Muscle layer of duodenum (tissue), 2 donors: ENCODE data around the gene ANTXR2.
A peak's percentile ranks its signal among the peaks of the same experiment; 100 is the strongest.

Source experiments
- H3K27ac ChIP-seq: one replicate; pipeline ENCODE4 v1.7.0; 2013; ENCODE audit warnings: mild to moderate bottlenecking, low read length
- H3K27me3 ChIP-seq: one replicate; pipeline ENCODE4 v1.7.0; 2013; ENCODE audit warnings: low read depth, mild to moderate bottlenecking, control low read depth, low read length
- H3K36me3 ChIP-seq, 2 donors: one replicate each; pipeline ENCODE4 v1.7.0; 2013; ENCODE audit warnings: low read length in 2 of 2, control low read depth in 1 of 2, mild to moderate bottlenecking in 1 of 2; ENCODE audit not compliant: insufficient read depth in 2 of 2, control insufficient read depth in 1 of 2
- H3K4me1 ChIP-seq, 2 donors: one replicate each; pipeline ENCODE4 v1.7.0; 2013; ENCODE audit warnings: low read length in 2 of 2, mild to moderate bottlenecking in 2 of 2, control low read depth in 1 of 2, moderate library complexity in 1 of 2; ENCODE audit not compliant: insufficient read depth in 2 of 2, control insufficient read depth in 1 of 2
- H3K4me3 ChIP-seq, 2 donors: one replicate each; pipeline ENCODE4 v1.7.0; 2013; ENCODE audit warnings: low read length in 2 of 2, low read depth in 1 of 2, mild to moderate bottlenecking in 1 of 2
- H3K9me3 ChIP-seq, 2 donors: one replicate each; pipeline ENCODE4 v1.7.0; 2013; ENCODE audit warnings: low read length in 2 of 2, control low read depth in 1 of 2, mild to moderate bottlenecking in 1 of 2; ENCODE audit not compliant: control insufficient read depth in 1 of 2
- donor health status: healthy.

ANTXR2 gene

GRCh38 chr4:79979785-79980437, 93.1 kb downstream of the ANTXR2 start:
- H3K36me3 ChIP-seq: peaks cover 27 to 31% of the 10 kb centered on the region in 2 donors
- H3K27me3 ChIP-seq: no peaks in the 10 kb centered on the region
- peaks cover 0 to 5% of the 10 kb centered on the region in 2 donors for H3K4me1 ChIP-seq
- H3K4me3 ChIP-seq: no peak overlapping the region
- no peaks in the 10 kb centered on the region for H3K9me3 ChIP-seq
- no peak overlapping the region for H3K27ac ChIP-seq

GRCh38 chr4:79977131-79977840, 95.7 kb downstream of the ANTXR2 start:
- H3K27me3 ChIP-seq: no peaks in the 10 kb centered on the region
- no peak overlapping the region for H3K4me3 ChIP-seq
- peaks cover 18 to 40% of the 10 kb centered on the region in 2 donors for H3K36me3 ChIP-seq
- H3K9me3 ChIP-seq: no peaks in the 10 kb centered on the region
- no peaks in the 10 kb centered on the region for H3K4me1 ChIP-seq
- H3K27ac ChIP-seq: no peak overlapping the region

GRCh38 chr4:79964400-79965211, 108.4 kb downstream of the ANTXR2 start:
- H3K36me3 ChIP-seq: peaks cover 6 to 13% of the 10 kb centered on the region in 2 donors
- no peaks in the 10 kb centered on the region for H3K27me3 ChIP-seq
- H3K4me1 ChIP-seq: peaks cover 0 to 4% of the 10 kb centered on the region in 2 donors
- H3K27ac ChIP-seq: no peak overlapping the region
- H3K9me3 ChIP-seq: no peaks in the 10 kb centered on the region
- H3K4me3 ChIP-seq: peak overlapping the region; percentile 14 to 35

GRCh38 chr4:79964020-79964399, 109.0 kb downstream of the ANTXR2 start:
- H3K4me1 ChIP-seq: peaks cover 0 to 4% of the 10 kb centered on the region in 2 donors
- H3K27ac ChIP-seq: no peak overlapping the region
- H3K9me3 ChIP-seq: no peaks in the 10 kb centered on the region
- H3K36me3 ChIP-seq: peaks cover 6 to 13% of the 10 kb centered on the region in 2 donors
- peak overlapping the region in 1 of 2 donors; percentile 35 for H3K4me3 ChIP-seq
- H3K27me3 ChIP-seq: no peaks in the 10 kb centered on the region

GRCh38 chr4:79959652-79960051, 113.4 kb downstream of the ANTXR2 start:
- H3K4me3 ChIP-seq: no peak overlapping the region
- peaks cover 6 to 7% of the 10 kb centered on the region in 2 donors for H3K36me3 ChIP-seq
- H3K27ac ChIP-seq: no peak overlapping the region
- peaks cover 0 to 4% of the 10 kb centered on the region in 2 donors for H3K4me1 ChIP-seq
- H3K9me3 ChIP-seq: no peaks in the 10 kb centered on the region
- H3K27me3 ChIP-seq: no peaks in the 10 kb centered on the region

- Histone ChIP-seq H3K4me1 (peaks cover 0 to 4% of the 10 kb centered on the region in 2 donors), H3K9me3 (no peaks in the 10 kb centered on the region), H3K36me3 (no peaks in the 10 kb centered on the region), H3K27me3 (no peaks in the 10 kb centered on the region), H3K4me3 (no peak overlapping the region), H3K27ac (no peak overlapping the region)
Measured at GRCh38 chr4:79958466-79959264, 114.4 kb downstream of the ANTXR2 start.

- Histone ChIP-seq H3K27me3 (no peaks in the 10 kb centered on the region), H3K36me3 (no peaks in the 10 kb centered on the region), H3K4me3 (no peak overlapping the region), H3K27ac (no peak overlapping the region), H3K4me1 (peaks cover 0 to 9% of the 10 kb centered on the region in 2 donors), H3K9me3 (no peaks in the 10 kb centered on the region)
Measured at GRCh38 chr4:79949178-79949577, 123.9 kb downstream of the ANTXR2 start.

- Histone ChIP-seq H3K9me3 (no peaks in the 10 kb centered on the region), H3K27me3 (no peaks in the 10 kb centered on the region), H3K4me1 (peaks cover 0 to 9% of the 10 kb centered on the region in 2 donors), H3K36me3 (no peaks in the 10 kb centered on the region), H3K4me3 (no peak overlapping the region), H3K27ac (no peak overlapping the region)
Measured at GRCh38 chr4:79948739-79949138, 124.3 kb downstream of the ANTXR2 start.

GRCh38 chr4:79948261-79948660, 124.8 kb downstream of the ANTXR2 start:
- peaks cover 0 to 9% of the 10 kb centered on the region in 2 donors for H3K4me1 ChIP-seq
- no peaks in the 10 kb centered on the region for H3K27me3 ChIP-seq
- H3K36me3 ChIP-seq: no peaks in the 10 kb centered on the region
- no peaks in the 10 kb centered on the region for H3K9me3 ChIP-seq
- no peak overlapping the region for H3K4me3 ChIP-seq
- H3K27ac ChIP-seq: no peak overlapping the region

- Histone ChIP-seq H3K4me1 (peaks cover 0 to 9% of the 10 kb centered on the region in 2 donors), H3K27me3 (no peaks in the 10 kb centered on the region), H3K36me3 (no peaks in the 10 kb centered on the region), H3K27ac (no peak overlapping the region), H3K4me3 (no peak overlapping the region), H3K9me3 (no peaks in the 10 kb centered on the region)
Measured at GRCh38 chr4:79947386-79947785, 125.6 kb downstream of the ANTXR2 start.
